Measurements from ENCODE around the gene RDH11.

RDH11 gene

DNA sequence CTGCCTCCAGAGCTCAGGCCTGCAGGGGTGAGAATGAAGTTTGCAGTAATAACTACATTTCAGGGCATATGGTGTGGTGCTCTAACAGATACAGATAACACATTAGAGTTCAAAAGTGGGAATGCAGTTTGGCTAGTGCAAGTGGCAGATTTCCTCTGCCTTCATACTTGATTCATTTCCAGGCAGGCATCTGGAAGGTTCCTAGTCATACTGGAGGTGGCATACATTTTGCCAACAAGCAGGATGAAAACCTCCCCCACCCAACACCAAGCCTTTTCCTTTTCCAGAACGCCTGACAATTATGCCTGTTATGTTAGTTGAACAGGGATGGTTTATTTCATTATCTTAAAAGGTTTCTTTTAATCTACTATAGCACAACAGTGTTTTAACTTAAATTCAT is 45.4 kb downstream of the RDH11 start:
- no peak for DNase-seq (ENCODE audit: low read depth in 2 of 2)

DNA sequence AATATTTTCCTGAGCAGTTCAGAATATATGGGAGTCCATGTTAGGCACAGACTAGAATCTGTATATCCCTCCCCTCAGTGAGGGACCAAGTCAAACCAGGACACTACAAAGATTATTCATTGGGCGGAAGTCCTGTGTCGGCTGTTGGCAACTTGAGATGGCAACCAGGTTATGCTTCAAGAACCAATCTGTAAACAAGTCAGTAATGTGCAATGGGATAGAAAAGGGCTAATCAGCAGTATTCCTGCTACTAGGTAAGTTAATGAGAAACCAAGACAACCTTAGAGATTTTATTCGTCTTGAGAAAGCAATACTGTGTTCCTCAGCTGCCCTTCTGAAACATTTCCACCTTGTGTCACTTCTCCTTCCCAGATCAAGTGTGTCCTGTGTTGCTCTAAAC is 49.4 kb downstream of the RDH11 start:
- no peak for DNase-seq (ENCODE audit: low read depth in 2 of 2)

DNA sequence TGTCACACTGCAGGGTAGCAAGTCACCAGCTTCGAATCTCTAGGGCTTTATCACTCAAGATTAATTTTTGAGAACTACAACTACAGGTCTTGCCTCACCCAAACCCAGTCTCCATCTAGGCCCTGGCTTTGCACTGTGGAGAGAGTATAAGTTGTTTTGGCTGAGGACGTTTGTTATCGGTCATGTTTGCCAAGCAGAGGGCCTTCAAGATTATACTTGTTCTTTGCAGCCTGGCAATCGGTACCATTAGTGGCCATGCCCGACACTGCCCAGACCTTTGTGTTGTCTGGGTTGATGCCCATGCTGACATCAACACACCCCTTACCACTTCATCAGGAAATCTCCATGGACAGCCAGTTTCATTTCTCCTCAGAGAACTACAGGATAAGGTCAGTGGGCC is 50.1 kb downstream of the RDH11 start:
- DNase-seq (ENCODE audit: low read depth in 2 of 2) = no peak

DNA sequence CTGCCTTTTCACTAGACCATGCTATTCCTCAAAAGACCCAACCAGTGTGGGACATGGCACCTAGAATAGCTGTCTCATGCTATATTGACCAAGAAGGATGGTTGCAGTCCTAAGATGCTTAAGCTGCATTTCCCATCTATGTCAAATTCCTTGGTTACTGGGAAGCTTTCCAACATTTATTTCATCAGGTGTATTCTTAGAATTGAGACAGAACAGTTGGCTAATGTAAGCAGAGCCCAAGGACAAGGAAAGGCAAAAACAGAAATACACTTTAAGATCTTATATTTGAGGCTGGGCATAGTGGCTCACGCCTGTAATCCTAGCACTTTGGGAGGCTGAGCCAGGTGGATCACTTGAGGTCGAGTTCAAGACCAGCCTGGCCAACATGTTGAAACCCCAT is 51.1 kb downstream of the RDH11 start:
- no peak for DNase-seq (ENCODE audit: low read depth in 2 of 2)

DNA sequence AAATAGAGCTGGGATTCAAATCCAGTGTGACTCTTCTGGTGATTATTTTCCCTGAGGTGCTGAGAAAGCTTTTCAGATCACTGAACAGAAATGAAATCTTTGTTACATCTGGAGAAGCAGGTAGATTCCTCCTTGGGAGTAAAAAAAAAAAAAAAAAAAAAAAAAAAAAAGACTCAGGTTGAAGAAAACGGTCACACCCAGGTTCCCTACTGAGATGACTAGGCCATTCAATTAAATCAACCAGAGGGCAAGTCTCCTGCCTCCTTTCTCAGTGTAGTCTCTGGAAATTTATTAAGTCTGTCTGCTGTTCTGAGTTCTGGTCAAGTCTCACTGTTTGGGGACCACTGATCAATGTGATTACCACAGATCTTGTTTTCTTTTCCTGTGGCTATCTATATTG is 51.9 kb downstream of the RDH11 start:
- no peak for DNase-seq (ENCODE audit: low read depth in 2 of 2)

DNA sequence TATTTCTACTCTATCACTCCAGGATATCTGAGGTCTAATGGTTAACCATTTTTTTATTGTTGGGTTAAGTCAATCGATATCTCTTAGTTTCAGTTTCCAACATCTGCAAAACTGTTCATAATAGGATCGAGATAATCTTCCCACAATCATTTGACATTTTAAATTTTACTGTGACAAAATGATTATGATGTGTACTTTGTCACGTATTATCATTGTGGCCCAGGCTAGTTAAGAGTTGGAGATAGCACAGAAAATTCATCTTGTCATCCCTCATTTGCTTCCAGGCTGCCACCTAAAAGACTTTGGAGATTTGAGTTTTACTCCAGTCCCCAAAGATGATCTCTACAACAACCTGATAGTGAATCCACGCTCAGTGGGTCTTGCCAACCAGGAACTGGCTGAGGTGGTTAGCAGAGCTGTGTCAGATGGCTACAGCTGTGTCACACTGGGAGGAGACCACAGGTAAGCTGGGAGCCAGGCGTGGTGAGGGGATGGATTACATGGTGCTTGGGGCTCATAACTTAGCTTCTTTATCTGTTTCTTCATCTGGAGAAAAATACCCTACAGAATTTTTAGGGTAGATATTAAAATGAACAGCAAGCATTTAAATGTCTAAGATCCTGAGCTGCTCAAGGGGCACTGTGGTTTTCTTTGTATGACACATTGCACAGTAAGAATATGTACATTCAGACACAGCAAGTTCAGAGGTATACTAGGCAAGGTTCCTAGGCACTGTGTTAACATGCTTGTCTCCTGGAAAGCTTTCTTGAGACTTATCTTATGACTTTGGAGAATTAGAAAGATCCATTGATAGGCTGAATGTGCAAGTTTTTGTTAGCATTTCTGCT is 53.4 kb downstream of the RDH11 start:
- no peak for DNase-seq (ENCODE audit: low read depth in 2 of 2)

DNA sequence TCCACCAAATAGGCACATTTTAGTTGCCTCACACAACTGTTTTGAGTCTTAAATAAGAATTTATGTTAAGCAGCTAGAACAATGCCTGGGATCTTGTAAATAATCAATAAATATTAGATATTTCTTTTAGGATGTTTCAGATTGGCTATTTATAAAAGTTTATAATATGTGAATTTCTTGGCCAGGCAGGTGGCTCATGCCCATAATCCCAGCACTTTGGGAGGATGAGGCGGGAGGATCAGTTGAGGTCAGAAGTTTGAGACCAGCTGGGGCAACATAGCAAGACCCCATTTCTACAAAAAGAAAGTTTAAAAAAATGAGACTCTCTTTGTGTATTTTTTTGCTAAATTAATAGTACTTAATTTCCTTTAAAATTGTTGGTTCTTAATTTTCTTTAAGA is 54.1 kb downstream of the RDH11 start:
- DNase-seq (ENCODE audit: low read depth in 2 of 2) = no peak

DNA sequence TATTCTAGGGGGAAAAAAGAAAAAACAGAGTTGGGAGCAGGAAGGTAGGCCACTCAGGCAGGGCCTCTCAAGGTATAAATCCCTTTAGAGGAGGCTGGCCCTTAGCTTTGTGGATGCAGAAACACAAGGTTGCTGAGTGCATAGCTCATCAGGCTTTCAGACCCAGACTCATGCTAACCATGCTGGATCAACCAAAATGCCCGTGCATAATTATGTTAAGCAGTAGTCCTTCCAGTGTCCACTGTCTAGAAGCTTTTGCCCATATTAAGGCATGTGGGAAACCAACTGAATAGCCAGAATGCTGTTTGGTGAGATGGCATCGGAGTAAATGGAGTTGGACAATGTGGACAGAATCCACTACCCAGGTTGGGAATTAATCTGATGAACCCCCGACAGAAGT is 56.9 kb downstream of the RDH11 start:
- DNase-seq (ENCODE audit: low read depth in 2 of 2) = no peak

DNA sequence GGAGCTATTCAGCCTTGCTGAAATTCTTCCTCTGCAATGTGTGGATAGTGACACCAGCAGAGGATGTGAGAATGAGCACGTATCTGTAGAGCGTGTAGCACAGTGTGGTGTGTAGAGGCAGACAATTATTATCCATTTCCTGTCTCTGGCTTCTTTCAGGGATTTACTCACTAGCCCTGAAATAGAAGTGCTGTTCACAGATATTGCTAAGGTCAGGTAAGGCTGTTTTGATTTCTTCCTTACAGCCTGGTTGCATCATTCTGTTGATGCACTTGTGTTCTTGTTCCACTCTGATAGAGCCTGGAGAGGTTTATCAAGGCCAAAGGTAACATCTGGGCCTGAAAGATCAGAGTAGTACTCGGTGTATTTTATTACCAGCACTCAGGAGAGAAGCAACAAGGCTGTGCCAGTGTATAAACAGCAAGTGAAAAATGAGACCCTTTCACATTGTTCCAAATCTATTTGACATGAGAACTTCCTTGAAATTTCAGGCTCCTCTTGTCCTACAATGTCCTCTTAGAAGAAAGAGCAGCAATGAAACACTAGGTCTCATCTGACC is 59.1 kb downstream of the RDH11 start:
- DNase-seq (ENCODE audit: low read depth in 2 of 2) = no peak

DNA sequence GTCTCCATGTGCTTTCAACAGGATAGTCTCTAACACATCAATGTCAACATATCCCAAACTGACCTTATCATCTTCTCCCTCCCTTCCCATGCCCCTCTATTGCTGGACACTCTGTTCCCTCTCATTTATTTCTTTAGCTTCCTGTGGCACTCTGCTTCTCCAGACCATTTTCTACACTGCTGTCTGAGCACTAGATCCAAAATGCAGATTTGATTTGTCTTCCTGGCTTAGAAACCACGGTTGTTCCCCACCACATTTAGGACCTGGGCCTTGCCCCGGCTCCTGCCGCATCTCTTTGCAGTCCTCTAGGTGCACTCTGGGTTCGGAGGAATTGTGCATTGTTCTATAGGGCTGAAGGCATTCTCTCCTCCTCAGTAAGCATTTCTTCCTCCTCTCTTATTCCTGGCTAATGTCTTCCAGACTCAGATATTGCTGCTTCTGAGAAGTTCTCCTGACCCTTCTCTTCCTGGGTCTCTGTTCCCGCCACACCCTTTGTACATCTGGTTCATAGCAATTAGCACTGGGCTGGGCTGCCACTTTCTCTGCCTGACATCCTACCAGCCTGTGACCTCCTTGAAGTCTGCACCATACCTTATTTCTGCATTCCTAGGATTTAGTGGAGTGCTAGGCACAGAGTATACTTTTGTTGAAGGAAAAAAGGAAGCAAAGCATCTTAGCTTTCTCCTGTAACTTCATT is 62.0 kb downstream of the RDH11 start:
- DNase-seq (ENCODE audit: low read depth in 2 of 2) = no peak

DNA sequence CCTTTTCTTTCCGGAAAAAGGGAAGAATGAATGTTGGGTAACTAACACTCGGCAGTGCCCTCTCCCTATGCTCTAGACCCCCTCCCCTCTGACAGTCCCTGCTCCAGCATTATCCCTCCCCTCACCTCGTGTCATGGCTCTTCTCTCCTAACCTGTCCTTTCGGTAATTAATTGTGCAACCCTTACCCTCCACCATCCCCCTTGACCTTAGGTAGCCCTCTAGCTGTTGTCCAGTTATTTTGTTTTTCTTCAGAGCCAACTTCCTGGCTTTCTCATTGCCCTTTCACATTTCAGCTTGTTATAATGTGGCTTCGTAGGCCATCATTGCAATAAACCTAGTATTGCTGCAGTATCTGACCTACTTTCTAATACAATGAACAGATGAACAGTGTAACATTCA is 64.6 kb downstream of the RDH11 start:
- DNase-seq (ENCODE audit: low read depth in 2 of 2) = no peak

DNA sequence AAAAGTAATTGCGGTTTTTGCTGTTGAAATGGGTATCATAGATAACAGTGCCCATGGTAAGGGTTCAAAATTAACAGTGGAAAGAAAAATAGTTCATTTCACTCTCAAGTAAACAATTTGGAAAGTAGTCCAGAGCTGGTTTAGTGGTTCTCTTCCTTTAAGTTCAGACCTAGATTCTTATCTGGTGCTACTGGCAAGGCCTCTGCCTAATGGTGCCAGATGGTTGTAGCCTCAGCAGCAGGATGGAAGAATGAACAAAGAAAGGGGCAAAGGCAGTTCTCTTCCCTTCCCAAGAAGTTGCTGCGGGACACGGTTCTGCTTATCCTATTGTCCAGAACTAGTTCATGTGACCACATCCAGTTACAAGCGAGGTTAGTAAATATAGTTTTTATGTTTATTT is 65.4 kb downstream of the RDH11 start:
- DNase-seq (ENCODE audit: low read depth in 2 of 2) = no peak

DNA sequence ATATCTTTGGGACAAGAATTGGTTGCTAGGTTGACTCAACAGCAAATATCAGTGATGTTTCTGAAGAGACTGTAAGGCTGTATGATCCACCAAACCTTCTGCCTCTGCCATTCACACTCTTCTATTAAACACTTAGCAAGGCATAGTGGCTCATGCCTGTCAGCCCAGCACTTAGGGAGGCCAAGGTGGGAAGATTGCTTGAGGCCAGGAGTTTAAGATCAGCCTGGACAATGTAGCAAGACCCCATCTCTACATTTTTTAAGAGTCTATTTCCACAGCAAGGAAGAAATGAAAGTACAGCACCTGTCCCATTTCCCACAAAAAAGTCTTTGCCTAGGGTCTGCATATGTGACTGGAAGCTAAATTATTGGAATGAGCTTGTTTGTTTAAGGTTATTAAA is 68.0 kb downstream of the RDH11 start:
- DNase-seq (ENCODE audit: low read depth in 2 of 2) = no peak

All from stimulated activated CD8-positive, alpha-beta memory T cell treated with anti-CD3 and anti-CD28 coated beads, Interleukin-15, amount 100 ng/mL, for 48 hours (primary cell).